ENCODE data around the gene FGF16.

DNA sequence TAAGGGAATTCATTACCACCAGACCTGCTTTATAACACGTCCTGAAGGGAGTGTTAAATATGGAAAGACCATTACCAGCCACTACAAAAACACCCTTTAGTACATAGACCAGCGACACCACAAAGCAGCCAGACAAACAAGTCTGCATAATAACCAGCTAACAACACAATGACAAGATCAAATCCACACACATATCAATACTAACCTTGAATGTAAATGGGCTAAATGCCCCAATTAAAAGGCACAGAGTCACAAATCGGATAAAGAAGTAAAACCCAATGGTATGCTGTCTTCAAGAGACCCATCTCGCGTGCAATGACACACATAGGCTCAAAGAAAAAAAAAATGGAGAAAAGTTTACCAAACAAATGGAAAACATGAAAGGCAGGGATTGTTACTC, 36.9 kb downstream of the FGF16 start:
- TF ChIP-seq, protein P1, sequence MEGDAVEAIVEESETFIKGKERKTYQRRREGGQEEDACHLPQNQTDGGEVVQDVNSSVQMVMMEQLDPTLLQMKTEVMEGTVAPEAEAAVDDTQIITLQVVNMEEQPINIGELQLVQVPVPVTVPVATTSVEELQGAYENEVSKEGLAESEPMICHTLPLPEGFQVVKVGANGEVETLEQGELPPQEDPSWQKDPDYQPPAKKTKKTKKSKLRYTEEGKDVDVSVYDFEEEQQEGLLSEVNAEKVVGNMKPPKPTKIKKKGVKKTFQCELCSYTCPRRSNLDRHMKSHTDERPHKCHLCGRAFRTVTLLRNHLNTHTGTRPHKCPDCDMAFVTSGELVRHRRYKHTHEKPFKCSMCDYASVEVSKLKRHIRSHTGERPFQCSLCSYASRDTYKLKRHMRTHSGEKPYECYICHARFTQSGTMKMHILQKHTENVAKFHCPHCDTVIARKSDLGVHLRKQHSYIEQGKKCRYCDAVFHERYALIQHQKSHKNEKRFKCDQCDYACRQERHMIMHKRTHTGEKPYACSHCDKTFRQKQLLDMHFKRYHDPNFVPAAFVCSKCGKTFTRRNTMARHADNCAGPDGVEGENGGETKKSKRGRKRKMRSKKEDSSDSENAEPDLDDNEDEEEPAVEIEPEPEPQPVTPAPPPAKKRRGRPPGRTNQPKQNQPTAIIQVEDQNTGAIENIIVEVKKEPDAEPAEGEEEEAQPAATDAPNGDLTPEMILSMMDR (conservative IDR thresholded peaks at IDR 0.05 in 1 of 2, IDR thresholded peaks at IDR 0.05 in 1 of 2; ENCODE audit: extremely low read depth in 1 of 2, insufficient read depth in 1 of 2, low read depth in 1 of 2, low read length in 2 of 2): no peak
- TF ChIP-seq EZH2 (IDR thresholded peaks at IDR 0.05; ENCODE audit: borderline replicate concordance, low read length): no peak
